HG02610 (cell line): ENCODE measurements around the gene PEX10.
"Not testable (repeated sequence)": the region's sequence is repeated elsewhere in the genome, so short reads cannot be mapped to it uniquely, and the experiment has no call there.

ENCODE experiments used
- ATAC-seq: cut with Tn5 transposase; IDR thresholded peaks from one replicate; pipeline ENCODE4 v1.9.1; 2021; ENCODE audit warnings: mild to moderate bottlenecking, moderate library complexity; ENCODE audit not compliant: unreplicated experiment

The PEX10 gene

GRCh38 chr1:2443277-2444137, 31.1 kb upstream of the PEX10 start:
- no peak for ATAC-seq

- ATAC-seq: no peak
Measured at GRCh38 chr1:2442661-2443060, 30.3 kb upstream of the PEX10 start.

- ATAC-seq: no peak
Measured at GRCh38 chr1:2441746-2442145, 29.4 kb upstream of the PEX10 start.

GRCh38 chr1:2440346-2440745, 28.0 kb upstream of the PEX10 start:
- not testable (repeated sequence) for ATAC-seq

DNA sequence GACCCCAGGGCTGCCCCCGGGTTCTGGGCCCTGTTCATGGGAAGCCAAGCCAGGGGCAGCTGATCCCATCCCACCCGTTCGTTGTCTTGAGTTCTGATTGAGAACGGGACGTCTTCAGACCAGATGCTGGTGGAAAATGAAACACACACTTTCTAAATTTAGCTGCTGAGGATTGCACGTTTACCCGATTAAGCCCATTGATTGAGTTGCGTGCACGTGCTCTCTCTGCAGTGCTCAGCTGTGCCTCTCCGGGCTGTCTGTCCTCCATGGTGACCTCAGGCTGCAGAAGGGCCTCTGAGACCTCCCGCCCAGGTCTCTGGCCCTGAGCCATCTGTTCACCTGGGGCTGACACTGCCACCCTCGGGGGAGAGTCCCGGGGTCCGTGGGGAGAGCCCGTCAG, 27.0 kb upstream of the PEX10 start:
- ATAC-seq: no peak

DNA sequence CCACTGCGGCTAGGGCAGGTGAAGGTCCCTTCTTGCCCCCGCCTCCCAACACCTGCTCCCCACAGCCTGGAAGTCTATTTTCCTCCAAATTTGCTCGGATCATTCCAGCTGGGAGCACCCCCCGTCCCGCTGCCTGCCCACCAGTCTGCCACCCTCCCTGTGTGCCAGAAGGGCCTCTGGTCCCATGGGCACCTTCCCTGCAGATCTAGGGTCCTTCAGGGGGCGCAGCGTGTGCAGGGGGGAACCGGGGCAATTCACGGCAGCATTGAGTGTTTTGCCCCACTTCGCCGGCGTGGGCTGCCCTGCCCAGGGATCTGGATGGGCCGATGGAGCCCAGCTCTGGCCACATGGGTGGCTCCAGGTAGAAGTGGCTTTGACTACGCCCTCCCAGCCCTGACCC, 26.3 kb upstream of the PEX10 start:
- no peak for ATAC-seq

DNA sequence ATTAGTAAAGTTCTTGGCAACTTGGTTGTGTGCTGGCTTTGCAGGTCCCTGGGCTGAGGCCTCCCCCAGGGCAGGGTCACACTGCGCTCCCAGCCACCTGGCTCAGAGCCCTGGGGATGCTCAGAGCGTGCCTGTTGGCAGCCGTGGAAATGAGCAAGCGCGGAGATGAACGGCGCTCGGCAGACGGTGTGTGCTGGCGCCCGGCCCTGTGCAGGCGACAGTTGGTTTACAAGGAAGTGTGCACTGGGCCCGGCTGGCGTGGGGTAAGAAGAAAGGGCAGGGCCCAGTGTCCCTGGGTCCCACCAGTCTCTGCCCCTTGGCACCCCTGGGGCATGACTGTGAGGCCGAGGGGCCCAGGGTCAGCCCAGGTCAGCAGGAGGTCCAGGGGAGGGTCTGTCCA, 25.7 kb upstream of the PEX10 start:
- ATAC-seq: no peak

- ATAC-seq: no peak
Measured at GRCh38 chr1:2437617-2438016, 25.3 kb upstream of the PEX10 start.

DNA sequence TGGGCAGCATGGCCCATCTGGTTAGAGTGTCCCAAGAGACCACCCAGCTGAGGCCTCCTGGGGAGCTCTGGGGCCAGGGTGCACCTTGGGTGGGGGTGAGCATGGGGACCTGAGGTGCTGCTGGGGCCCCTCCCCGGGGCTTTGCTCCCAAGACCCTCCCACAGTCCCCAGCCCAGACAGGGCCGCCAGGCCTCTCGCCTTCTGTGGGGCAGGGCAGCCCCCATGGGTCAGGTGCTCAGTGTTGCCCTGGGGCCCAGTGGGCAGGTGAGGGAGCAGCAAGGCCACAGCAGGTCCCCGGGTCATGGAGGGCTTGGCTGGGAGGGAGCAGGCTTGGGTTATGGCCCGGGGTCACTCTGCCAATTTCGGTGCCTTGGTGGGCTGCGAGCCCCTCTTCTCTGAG, 24.5 kb upstream of the PEX10 start:
- ATAC-seq: no peak

GRCh38 chr1:2435746-2436355, 23.5 kb upstream of the PEX10 start:
- ATAC-seq: no peak

GRCh38 chr1:2435091-2435490, 22.7 kb upstream of the PEX10 start:
- ATAC-seq: no peak

DNA sequence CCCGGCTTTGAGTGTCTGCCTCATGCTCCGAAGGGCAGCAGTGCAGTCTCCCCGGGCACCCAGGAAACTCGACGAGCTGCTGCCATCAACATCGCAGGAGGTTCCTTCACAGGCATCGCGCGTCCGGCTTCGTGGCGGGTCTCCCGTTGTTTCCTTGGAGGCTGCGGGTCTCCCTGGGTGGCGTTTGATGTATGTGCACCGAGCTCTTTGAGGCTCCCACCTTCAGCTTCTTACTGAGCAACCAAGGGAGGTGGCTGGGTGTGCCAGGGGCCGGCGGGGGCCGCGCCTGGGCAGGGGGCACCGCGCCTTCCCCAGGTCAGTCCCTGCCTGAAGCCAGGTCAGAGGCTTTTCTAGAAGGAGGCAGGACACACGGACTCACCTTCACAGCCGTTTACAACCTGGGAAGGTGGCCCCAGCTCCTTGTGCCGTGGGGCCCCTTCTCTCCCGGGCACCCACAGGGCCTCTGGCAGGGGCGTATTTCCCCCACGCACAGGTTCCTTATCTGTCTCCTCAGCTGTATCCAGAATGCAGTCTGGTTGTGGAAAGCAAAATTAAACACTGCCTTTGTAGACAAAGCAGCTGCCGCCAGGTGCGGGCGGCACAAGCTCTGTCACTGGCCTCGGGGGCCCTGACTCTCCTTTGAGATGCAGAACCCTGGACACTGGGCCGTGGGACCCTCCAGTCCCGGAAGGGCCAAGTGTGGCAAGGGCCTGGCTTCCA, 21.7 kb upstream of the PEX10 start:
- no peak for ATAC-seq

DNA sequence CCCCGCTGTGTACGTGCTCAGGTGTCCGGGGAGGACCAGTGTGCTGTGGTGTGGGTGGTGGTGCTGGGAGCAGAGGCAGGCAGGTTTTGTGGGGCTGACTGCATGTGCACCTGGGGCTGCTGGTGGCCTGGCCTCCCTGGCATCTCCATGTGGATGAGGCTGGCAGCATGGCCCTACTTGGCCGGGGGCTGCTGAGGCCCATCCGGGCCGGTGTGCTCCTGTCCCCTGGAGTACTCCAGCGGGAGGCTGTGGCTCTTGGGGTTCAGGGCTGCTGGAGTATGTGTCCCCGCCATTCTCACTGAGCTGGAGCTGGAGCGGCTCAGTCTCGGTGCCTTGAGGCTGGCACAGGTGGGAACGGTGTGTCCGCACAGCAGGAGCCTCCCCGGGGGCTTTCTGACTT, 20.8 kb upstream of the PEX10 start:
- ATAC-seq: no peak

DNA sequence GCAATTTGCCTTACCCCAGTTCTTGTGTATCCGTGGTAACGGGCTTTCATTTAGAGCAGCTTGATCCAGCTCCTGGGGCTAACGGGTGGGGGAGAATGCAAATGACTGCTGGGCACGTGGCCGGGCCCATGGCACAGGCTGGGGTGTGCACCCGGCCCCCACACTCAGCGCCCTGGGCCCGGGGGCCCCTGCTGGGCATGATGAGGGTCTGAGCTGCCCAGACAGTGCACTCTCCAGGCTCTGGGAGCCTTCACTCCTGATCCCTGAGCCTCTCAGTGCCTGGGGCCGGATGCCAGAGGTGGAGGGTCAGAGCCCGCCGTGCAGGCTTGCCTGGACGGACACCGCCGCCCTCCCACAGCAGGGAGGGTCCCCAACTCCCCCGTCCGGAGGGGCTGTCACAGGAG, 20.1 kb upstream of the PEX10 start:
- no peak for ATAC-seq

DNA sequence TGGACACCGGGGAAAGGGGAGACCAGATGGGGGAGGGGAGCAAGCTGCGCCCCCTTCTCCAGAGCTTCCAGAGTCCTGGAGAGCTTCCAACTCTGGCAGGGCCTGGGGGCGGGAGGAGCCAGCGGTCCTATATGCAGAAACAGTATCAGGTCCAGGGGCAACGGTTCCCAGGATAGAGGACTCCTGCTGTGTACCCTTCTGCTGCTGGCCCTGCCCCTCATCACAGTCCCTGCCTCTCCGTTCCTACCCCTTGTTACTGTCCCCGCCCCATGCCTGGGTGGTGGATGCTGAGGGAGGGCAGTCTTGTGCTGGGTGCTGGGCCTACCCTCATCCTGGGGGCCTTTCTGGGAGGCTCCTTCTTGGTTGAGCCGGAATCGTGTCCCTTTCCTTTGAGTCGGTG, 19.2 kb upstream of the PEX10 start:
- ATAC-seq: no peak

- no peak for ATAC-seq
Measured at GRCh38 chr1:2431103-2431502, 18.7 kb upstream of the PEX10 start.

GRCh38 chr1:2430592-2430973, 18.2 kb upstream of the PEX10 start:
- no peak for ATAC-seq

GRCh38 chr1:2429780-2430591, 17.6 kb upstream of the PEX10 start:
- ATAC-seq: no peak

- ATAC-seq: no peak
Measured at GRCh38 chr1:2428490-2428889, 16.1 kb upstream of the PEX10 start.

DNA sequence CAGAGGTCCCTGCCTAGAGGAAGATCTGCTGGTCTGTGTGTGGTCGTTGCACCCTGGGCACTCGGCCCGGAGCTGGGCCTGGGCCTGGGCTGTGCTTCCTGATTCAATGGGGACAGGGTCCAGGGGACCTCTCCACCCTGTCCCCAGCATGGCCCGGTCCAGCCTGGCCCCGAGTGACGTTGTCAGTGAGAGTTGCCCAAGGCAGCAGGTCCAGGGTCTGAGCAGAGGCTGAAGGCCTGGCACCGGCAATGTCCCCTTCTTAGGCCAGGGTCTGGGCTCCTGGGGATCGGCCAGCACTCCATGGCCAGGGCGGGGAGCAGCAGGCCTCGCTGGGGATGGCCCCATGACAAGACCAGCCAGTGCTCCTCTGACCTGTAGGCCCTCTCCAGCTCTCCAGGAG, 15.6 kb upstream of the PEX10 start:
- ATAC-seq: no peak

DNA sequence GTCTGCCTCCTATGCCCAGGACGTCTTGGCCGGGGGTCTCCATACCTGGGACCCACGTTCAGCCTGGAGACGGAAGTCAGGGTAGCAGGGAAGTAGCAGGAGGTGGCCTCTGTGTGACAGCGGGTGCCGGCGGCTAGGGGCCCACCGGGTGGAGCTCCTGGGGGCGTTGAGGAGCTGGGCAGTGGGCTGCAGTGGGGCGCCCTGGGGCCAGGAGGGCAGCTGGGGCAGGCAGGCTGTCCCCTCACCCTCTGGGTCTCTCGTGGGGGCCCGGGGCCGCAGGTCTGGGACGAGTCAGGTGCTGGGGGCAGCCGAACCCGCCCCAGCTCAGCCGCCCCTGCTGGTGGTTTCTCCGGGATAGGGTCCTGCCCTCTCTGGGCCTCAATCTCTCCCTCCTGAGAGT, 14.7 kb upstream of the PEX10 start:
- ATAC-seq: no peak
